Epithelial cell of prostate (primary cell): ENCODE results near the gene OR9A2.
"Not testable (repeated sequence)": the region's sequence is repeated elsewhere in the genome, so short reads cannot be mapped to it uniquely, and the experiment has no call there.

ENCODE experiments used
- DNase-seq: peaks from one replicate; pipeline ENCODE4 v3.0.0-alpha.2; 2011; ENCODE audit warnings: low read depth, low spot score
- H3K27ac ChIP-seq: fragments of 450-650 bp; 2 replicates; pipeline ENCODE4 v1.5.1; 2017; ENCODE audit warnings: mild to moderate bottlenecking

Gene OR9A2

DNA sequence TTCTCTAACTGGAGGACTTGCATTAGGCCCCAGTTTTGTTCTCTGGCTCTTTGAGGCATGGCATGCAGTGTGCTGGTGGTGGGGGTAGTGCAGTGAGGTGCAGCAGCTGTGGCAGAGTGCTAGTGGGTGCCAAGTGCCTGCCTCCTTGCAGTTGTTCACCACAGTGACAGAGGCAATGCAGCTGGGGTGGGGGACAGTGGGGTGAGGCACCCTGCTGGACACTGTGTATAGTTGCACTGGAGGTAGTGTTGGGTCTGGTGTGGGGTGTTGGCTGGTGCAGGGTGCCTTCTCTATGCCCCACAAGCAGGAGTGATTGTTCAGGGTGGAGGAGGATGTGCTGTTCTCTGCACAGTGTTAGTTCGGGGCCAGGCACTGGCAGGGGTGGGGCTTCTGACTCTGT is 43.1 kb downstream of the OR9A2 start:
- no peak for DNase-seq

DNA sequence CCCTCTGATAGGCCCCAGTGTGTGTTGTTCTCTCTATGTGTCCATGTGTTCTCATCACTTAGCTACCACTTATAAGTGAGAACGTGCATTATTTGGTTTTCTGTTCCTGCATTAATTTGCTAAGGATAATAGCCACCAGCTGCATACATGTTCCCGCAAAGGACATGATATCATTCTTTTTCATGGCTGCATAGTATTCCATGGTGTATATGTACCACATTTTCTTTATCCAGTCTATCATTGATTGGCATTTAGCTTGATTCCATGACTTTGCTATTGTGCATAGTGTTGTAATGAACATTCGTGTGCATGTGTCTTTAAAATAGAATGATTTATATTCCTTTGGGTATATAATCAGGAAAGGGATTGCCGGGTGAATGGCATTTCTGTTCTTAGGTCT is 48.5 kb downstream of the OR9A2 start:
- H3K27ac ChIP-seq, DNase-seq: not testable (repeated sequence)

More for the DNA sequence above, 43.1 kb downstream of the OR9A2 start:
- no peak overlapping the region for H3K27ac ChIP-seq
